HEK293 (cell line): ENCODE results near the gene LMO4.

ENCODE experiments used
- REST ChIP-seq: fragments of 450-650 bp; formaldehyde crosslinking; IDR thresholded peaks from 2 replicates; pipeline ENCODE4 v1.5.1; 2016; ENCODE audit warnings: missing biosample characterization, missing genetic modification characterization
- SETDB1 ChIP-seq: IDR thresholded peaks from one replicate; pipeline ENCODE4 v1.6.1; 2017; ENCODE audit warnings: mild to moderate bottlenecking, low read length, moderate library complexity, mixed read lengths; ENCODE audit not compliant: insufficient read length
- SP2 ChIP-seq: fragments of 450-650 bp; formaldehyde crosslinking; IDR thresholded peaks from 2 replicates; pipeline ENCODE4 v1.5.1; 2016; ENCODE audit warnings: missing biosample characterization, missing genetic modification characterization
- ZBTB44 ChIP-seq: fragments of 450-650 bp; IDR thresholded peaks from 2 replicates; pipeline ENCODE4 v1.5.1; 2018; ENCODE audit warnings: missing biosample characterization, mild to moderate bottlenecking, missing genetic modification characterization
- ZBTB8A ChIP-seq: fragments of 450-650 bp; formaldehyde crosslinking; IDR thresholded peaks from 2 replicates; pipeline ENCODE4 v1.5.1; 2016; ENCODE audit warnings: missing biosample characterization, missing genetic modification characterization
- ZFP37 ChIP-seq: fragments of 450-650 bp; formaldehyde crosslinking; IDR thresholded peaks from 2 replicates; pipeline ENCODE4 v1.5.1; 2016; ENCODE audit warnings: missing biosample characterization, missing genetic modification characterization
- ZNF354C ChIP-seq: fragments of 450-650 bp; formaldehyde crosslinking; IDR thresholded peaks from 2 replicates; pipeline ENCODE4 v1.5.1; 2016; ENCODE audit warnings: missing biosample characterization, missing genetic modification characterization, low read depth, borderline replicate concordance
- ZNF561 ChIP-seq: fragments of 450-650 bp; IDR thresholded peaks from 2 replicates; pipeline ENCODE4 v1.5.1; 2018; ENCODE audit warnings: missing biosample characterization, missing genetic modification characterization, borderline replicate concordance
- ZNF585B ChIP-seq: fragments of 450-650 bp; formaldehyde crosslinking; IDR thresholded peaks from 2 replicates; pipeline ENCODE4 v1.5.1; 2016; ENCODE audit warnings: missing biosample characterization, missing genetic modification characterization
- TF ChIP-seq, protein P1 (sequence below): fragments of 450-650 bp; formaldehyde crosslinking; IDR thresholded peaks from 2 replicates; pipeline ENCODE4 v1.5.1; 2016; ENCODE audit warnings: missing biosample characterization, missing genetic modification characterization
- TF ChIP-seq, protein P2 (sequence below): fragments of 450-650 bp; formaldehyde crosslinking; optimal IDR thresholded peaks from 2 replicates; pipeline ENCODE3; 2016; ENCODE audit warnings: missing biosample characterization, mild to moderate bottlenecking, missing genetic modification characterization
- TF ChIP-seq, protein P3 (sequence below): fragments of 450-650 bp; formaldehyde crosslinking; IDR thresholded peaks from 2 replicates; pipeline ENCODE4 v1.5.1; 2016; ENCODE audit warnings: missing biosample characterization, missing genetic modification characterization

DNA sequence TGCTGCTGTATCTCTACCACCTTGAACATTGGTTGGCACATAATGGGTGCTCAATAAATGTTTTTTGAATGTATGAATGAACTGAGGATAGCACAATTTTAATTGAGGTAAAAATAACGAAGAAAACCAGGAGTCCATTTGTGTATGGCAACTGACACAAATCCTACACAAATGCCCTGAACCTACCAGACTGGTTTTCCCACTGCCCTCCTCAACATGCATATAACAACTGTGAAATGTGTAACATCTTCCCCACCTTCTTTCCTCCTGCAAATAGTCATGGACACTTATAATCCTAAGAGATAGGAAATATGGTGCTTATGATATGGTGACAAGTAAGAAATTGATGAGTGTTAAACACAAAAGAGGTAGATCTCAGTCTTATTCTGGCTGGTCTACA, 9.9 kb upstream of the LMO4 start:
- TF ChIP-seq, protein P1, sequence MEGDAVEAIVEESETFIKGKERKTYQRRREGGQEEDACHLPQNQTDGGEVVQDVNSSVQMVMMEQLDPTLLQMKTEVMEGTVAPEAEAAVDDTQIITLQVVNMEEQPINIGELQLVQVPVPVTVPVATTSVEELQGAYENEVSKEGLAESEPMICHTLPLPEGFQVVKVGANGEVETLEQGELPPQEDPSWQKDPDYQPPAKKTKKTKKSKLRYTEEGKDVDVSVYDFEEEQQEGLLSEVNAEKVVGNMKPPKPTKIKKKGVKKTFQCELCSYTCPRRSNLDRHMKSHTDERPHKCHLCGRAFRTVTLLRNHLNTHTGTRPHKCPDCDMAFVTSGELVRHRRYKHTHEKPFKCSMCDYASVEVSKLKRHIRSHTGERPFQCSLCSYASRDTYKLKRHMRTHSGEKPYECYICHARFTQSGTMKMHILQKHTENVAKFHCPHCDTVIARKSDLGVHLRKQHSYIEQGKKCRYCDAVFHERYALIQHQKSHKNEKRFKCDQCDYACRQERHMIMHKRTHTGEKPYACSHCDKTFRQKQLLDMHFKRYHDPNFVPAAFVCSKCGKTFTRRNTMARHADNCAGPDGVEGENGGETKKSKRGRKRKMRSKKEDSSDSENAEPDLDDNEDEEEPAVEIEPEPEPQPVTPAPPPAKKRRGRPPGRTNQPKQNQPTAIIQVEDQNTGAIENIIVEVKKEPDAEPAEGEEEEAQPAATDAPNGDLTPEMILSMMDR (tag by site-specific recombination): no peak
- TF ChIP-seq, protein P2, sequence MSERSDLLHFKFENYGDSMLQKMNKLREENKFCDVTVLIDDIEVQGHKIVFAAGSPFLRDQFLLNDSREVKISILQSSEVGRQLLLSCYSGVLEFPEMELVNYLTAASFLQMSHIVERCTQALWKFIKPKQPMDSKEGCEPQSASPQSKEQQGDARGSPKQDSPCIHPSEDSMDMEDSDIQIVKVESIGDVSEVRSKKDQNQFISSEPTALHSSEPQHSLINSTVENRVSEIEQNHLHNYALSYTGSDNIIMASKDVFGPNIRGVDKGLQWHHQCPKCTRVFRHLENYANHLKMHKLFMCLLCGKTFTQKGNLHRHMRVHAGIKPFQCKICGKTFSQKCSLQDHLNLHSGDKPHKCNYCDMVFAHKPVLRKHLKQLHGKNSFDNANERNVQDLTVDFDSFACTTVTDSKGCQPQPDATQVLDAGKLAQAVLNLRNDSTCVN (tag by site-specific recombination): no peak
- TF ChIP-seq, protein P3, sequence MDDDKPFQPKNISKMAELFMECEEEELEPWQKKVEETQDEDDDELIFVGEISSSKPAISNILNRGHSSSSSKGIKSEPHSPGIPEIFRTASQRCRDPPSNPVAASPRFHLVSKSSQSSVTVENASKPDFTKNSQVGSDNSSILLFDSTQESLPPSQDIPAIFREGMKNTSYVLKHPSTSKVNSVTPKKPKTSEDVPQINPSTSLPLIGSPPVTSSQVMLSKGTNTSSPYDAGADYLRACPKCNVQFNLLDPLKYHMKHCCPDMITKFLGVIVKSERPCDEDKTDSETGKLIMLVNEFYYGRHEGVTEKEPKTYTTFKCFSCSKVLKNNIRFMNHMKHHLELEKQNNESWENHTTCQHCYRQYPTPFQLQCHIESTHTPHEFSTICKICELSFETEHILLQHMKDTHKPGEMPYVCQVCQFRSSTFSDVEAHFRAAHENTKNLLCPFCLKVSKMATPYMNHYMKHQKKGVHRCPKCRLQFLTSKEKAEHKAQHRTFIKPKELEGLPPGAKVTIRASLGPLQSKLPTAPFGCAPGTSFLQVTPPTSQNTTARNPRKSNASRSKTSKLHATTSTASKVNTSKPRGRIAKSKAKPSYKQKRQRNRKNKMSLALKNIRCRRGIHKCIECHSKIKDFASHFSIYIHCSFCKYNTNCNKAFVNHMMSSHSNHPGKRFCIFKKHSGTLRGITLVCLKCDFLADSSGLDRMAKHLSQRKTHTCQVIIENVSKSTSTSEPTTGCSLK (tag by site-specific recombination): no peak
- TF ChIP-seq ZNF561 (tag by site-specific recombination) (no peak), ZNF585B (tag by site-specific recombination) (no peak), ZNF354C (tag by site-specific recombination) (no peak), ZBTB8A (tag by site-specific recombination) (no peak), SP2 (tag by site-specific recombination) (no peak), ZFP37 (tag by site-specific recombination) (no peak), ZBTB44 (tag by site-specific recombination) (no peak), REST (tag by site-specific recombination) (no peak), SETDB1 (no peak)
